Spleen (tissue), 11 donors: Measurements from ENCODE around the gene CYP4B1. TPM values are rescaled to one million over a fixed set of nuclear protein-coding genes. Genes with fewer than 3 reads are reported as not detected.

Experiments
- DNase-seq: peaks from one replicate; pipeline ENCODE4 v3.0.0-alpha.2; 2020
- H3K27ac ChIP-seq, 8 donors: fragments of 200-600 bp; sonication (generic) in 7 of 8; 1 replicate in 4 of 8; 2 replicates in 4 of 8; pipeline versions ENCODE4 v1.5.0 to v1.8.0; 2016 to 2021; ENCODE audit warnings: inconsistent platforms in 4 of 8, mild to moderate bottlenecking in 4 of 8, moderate library complexity in 1 of 8
- H3K27me3 ChIP-seq, 7 donors: fragments of 200-600 bp; sonication (generic) in 6 of 7; replicated peaks in 1 of 7; 1 replicate in 4 of 7; 2 replicates in 3 of 7; pipeline versions ENCODE4 v1.5.0 to v1.8.0; 2016 to 2021; ENCODE audit warnings: inconsistent platforms in 3 of 7, mild to moderate bottlenecking in 1 of 7
- H3K36me3 ChIP-seq, 6 donors: fragments of 200-600 bp; sonication (generic) in 5 of 6; 1 replicate in 4 of 6; 2 replicates in 2 of 6; pipeline versions ENCODE4 v1.5.0 to v1.8.0; 2016 to 2021; ENCODE audit warnings: inconsistent platforms in 2 of 6
- H3K4me1 ChIP-seq, 6 donors: fragments of 200-600 bp; sonication (generic) in 5 of 6; 1 replicate in 3 of 6; 2 replicates in 3 of 6; pipeline versions ENCODE4 v1.5.0 to v1.8.0; 2016 to 2021; ENCODE audit warnings: inconsistent platforms in 3 of 6
- H3K4me3 ChIP-seq, 8 donors: fragments of 200-600 bp; sonication (generic) in 7 of 8; 1 replicate in 4 of 8; 2 replicates in 4 of 8; pipeline versions ENCODE4 v1.5.0 to v1.8.0; 2016 to 2021; ENCODE audit warnings: inconsistent platforms in 4 of 8, mild to moderate bottlenecking in 4 of 8, moderate library complexity in 2 of 8
- H3K9me3 ChIP-seq, 8 donors: fragments of 200-600 bp; sonication (generic) in 7 of 8; 1 replicate in 4 of 8; 2 replicates in 4 of 8; pipeline versions ENCODE4 v1.5.0 to v1.8.0; 2016 to 2021; ENCODE audit warnings: inconsistent platforms in 4 of 8
- POLR2A ChIP-seq, 3 donors: fragments of 450-650 bp; IDR thresholded peaks; one replicate each; pipeline ENCODE4 v1.5.1; 2017; ENCODE audit warnings: antibody characterized with exemption in 3 of 3, mild to moderate bottlenecking in 1 of 3
- POLR2AphosphoS5 ChIP-seq, 3 donors: sonication (generic); formaldehyde crosslinking; IDR thresholded peaks; one replicate each; pipeline ENCODE4 v1.5.1; 2017; ENCODE audit warnings: antibody characterized with exemption in 3 of 3
- WGBS, 5 donors: extraction: QIAGEN DNeasy Blood & Tissue Kit in 3 of 5; methylation state at CpG; one replicate each; pipeline versions ENCODE4 v1.1.5 to v1.1.7; 2013 to 2018; 5-methylcytosine and 5-hydroxymethylcytosine counted together
- intact Hi-C: fragments of 100-400 bp; cut with DNase I; formaldehyde crosslinking; loops from one replicate; pipeline ENCODE4 v1.15.0; 2023; ENCODE audit warnings: low total_unique reads
- polyA plus RNA-seq, 3 donors: library from polyadenylated mRNA; stranded (reverse); fragments of 200-250 nt; gene quantifications; one replicate each; pipeline ENCODE4 v1.2.1, GENCODE V29; 2013
- total RNA-seq, 7 donors: library from RNA; depleted of rRNA in 3 of 7; stranded (reverse); fragments of >200 nt in 3 of 7; fragmentation: NEBNext Ultra II Directional in 4 of 7; extraction: Animal tissue kit (Norgen Biotek cat#: 25700) in 4 of 7; gene quantifications; one replicate each; pipeline versions ENCODE4 v1.1.0 to v1.2.1, GENCODE V29; 2016 to 2021
- TF ChIP-seq, protein P1 (sequence below), 11 experiments: fragments of 200-600 bp in 7 of 11; fragments of 450-650 bp in 4 of 11; sonication (generic) in 4 of 11; IDR thresholded peaks in 8 of 11; conservative IDR thresholded peaks in 3 of 11; 1 replicate in 7 of 11; 2 replicates in 4 of 11; pipeline versions ENCODE4 v1.4.0 to v1.8.0; 2016 to 2021; ENCODE audit warnings: antibody characterized with exemption in 11 of 11, inconsistent platforms in 4 of 11, mild to moderate bottlenecking in 1 of 11
- donor health status: healthy with polysubstance abuse.
- donor health status: DM: no; HTN: no; CAD: no; lungs with moderate emphysema.
- donor health status: DM: no; HTN: no; CAD: no.
- donor health status: Bipolar disorder and iron deficiency.
- donor health status: healthy.
- donor health status: DM: no; HTN: no; CAD: no.
- donor health status: DM: yes; HTN: yes; CAD: no.

Gene CYP4B1
- total and polyA plus RNA-seq, 10 donors: 0.32 to 3.5 (median 1.0) TPM; not detected in 3

DNA sequence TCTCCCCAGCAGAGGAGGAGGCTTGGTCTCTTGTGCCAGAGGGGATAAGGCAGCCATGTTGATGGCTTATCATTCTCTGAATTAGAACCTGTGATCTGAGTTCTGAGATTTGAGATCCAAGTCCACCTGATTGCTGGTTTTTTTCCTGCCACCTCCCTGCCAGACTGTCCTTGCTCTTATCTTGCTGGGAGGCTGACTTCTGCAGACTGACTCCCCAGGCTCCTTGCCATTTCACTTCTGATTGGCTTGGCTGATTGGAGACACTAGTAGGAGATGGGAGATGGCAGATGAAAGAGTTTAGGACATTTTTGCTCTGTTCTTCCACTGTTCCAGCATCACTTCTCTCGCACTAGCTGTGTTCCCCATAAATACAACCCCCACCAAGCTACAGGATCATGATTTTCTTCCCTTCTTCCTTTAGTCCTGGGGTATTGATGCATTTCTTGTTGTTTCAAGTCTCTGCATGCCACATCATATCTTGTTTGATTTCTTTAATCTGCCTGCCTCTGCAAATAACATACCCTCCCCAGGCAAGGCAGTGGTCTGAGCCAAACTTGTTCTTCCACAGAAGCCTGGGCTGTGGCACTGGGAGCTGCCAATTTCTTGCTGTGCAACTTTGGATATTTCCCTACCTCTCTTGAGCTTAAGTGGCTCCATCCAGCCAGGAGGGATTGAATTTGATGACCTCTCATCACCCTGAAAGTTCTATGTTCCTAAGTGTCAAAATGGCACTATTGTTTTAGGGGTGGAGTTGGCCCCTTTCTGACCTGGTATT lies 963 bp upstream of the CYP4B1 start:
- H3K36me3 ChIP-seq: no peaks in the 10 kb centered on the region
- TF ChIP-seq, protein P1, sequence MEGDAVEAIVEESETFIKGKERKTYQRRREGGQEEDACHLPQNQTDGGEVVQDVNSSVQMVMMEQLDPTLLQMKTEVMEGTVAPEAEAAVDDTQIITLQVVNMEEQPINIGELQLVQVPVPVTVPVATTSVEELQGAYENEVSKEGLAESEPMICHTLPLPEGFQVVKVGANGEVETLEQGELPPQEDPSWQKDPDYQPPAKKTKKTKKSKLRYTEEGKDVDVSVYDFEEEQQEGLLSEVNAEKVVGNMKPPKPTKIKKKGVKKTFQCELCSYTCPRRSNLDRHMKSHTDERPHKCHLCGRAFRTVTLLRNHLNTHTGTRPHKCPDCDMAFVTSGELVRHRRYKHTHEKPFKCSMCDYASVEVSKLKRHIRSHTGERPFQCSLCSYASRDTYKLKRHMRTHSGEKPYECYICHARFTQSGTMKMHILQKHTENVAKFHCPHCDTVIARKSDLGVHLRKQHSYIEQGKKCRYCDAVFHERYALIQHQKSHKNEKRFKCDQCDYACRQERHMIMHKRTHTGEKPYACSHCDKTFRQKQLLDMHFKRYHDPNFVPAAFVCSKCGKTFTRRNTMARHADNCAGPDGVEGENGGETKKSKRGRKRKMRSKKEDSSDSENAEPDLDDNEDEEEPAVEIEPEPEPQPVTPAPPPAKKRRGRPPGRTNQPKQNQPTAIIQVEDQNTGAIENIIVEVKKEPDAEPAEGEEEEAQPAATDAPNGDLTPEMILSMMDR (IDR thresholded peaks at IDR 0.05 in 8 of 11, conservative IDR thresholded peaks at IDR 0.05 in 3 of 11): no peak
- H3K4me1 ChIP-seq: no peaks in the 10 kb centered on the region
- 86 to 97% (median 92%) methylated on average over 1 of the region's 1 CpG for WGBS, 5 donors
- H3K27ac ChIP-seq: no peak overlapping the region
- H3K27me3 ChIP-seq: peaks cover 0 to 24% (median 0%) of the 10 kb centered on the region in 7 donors
- no peak overlapping the region for H3K4me3 ChIP-seq
- DNase-seq: no peak
- peaks cover 0 to 4% (median 0%) of the 10 kb centered on the region in 8 donors for H3K9me3 ChIP-seq
- intact Hi-C loops: no loop called here

- no peaks in the 10 kb centered on the region for H3K4me1 ChIP-seq
- no peak overlapping the region for H3K4me3 ChIP-seq
- intact Hi-C loops: no loop called here
- WGBS, 5 donors: 52 to 69% (median 66%) methylated on average over 4 of the region's 4 CpGs
- no peaks in the 10 kb centered on the region for H3K36me3 ChIP-seq
- H3K27me3 ChIP-seq: peaks cover 0 to 24% (median 0%) of the 10 kb centered on the region in 7 donors
- no peak for DNase-seq
- TF ChIP-seq POLR2AphosphoS5 (IDR thresholded peaks at IDR 0.05) (no peak), POLR2A (IDR thresholded peaks at IDR 0.05) (no peak)
- TF ChIP-seq, protein P1 (IDR thresholded peaks at IDR 0.05 in 8 of 11, conservative IDR thresholded peaks at IDR 0.05 in 3 of 11): no peak
- no peak overlapping the region for H3K27ac ChIP-seq
- no peaks in the 10 kb centered on the region for H3K9me3 ChIP-seq
These were observed 1.9 kb downstream of the CYP4B1 start for GRCh38 chr1:46800742-46801141.

DNA sequence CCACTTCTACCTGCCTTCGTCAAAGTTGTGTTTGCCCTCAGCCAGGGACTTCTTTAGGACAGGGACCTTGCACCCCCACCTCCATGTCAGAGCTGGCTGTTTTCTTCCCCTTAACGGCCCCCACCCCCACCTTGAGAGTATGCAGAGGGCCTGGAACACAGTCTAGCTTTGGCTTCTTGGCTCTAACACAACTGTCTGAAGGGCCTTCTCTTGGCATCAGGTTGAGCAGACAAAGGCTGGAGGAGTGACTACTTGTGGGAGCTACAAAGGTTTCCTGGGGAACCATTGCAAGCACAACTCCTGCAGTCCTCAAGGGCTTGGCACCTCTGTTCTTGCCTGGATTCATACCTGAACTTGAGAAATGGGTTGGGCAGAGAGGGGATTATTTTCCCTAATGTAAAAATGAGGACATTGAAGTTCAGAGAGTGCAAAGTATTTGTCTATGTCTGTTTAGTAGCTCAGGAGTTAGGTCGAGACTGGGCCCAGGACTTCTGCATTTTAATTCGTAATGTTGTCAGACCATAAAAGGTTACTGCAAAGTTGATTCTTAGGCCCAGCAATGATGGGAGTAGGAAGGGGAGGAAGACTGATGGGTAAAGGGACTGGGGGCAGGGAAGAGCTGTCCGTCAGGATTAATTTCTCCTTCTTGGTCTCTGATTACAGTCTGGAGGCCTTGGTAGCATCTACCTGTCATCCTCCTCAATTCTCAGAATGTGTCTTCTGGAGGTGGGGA lies 2.6 kb downstream of the CYP4B1 start:
- Histone ChIP-seq H3K27ac (no peak overlapping the region), H3K4me1 (no peaks in the 10 kb centered on the region), H3K4me3 (no peak overlapping the region), H3K27me3 (peaks cover 0 to 28% (median 0%) of the 10 kb centered on the region in 7 donors), H3K9me3 (no peaks in the 10 kb centered on the region), H3K36me3 (no peaks in the 10 kb centered on the region)
- TF ChIP-seq, protein P1 (IDR thresholded peaks at IDR 0.05 in 8 of 11, conservative IDR thresholded peaks at IDR 0.05 in 3 of 11): no peak
- intact Hi-C loops: no loop called here
- WGBS, 5 donors: 78 to 90% (median 82%) methylated on average over 5 of the region's 5 CpGs
- no peak for DNase-seq

DNA sequence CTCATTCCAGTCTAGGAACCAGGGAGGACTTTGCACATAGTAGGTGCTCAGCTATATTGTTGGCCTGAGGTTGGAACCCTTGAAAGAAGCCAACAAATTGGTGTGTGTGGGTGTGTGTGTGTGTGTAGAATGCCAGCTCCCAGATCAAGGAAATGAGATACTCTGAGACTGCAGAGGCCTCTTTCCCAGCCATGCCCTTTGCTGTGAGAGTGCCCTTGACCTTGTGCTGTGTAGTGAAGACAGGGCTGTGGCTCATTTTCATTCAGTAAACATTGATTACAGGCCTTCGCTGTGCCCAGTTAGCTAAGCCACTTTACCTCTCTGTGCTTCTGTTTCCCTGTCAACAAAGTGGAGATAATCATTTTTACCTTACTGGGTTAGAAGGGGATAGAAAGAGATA lies 3.2 kb downstream of the CYP4B1 start:
- 0 to 79% (median 0%) methylated on average over 1 of the region's 1 CpG for WGBS, 5 donors
- Histone ChIP-seq H3K27me3 (peaks cover 0 to 34% (median 0%) of the 10 kb centered on the region in 7 donors), H3K27ac (no peak overlapping the region), H3K36me3 (no peaks in the 10 kb centered on the region), H3K4me3 (no peak overlapping the region), H3K9me3 (no peaks in the 10 kb centered on the region), H3K4me1 (no peaks in the 10 kb centered on the region)
- DNase-seq: no peak
- TF ChIP-seq POLR2A (IDR thresholded peaks at IDR 0.05) (no peak), POLR2AphosphoS5 (IDR thresholded peaks at IDR 0.05) (no peak)
- TF ChIP-seq, protein P1 (IDR thresholded peaks at IDR 0.05 in 8 of 11, conservative IDR thresholded peaks at IDR 0.05 in 3 of 11): no peak
- intact Hi-C loops: no loop called here
